Thoracic aorta (tissue), 2 donors: Measurements from ENCODE around the gene SAP30BP. TPM values are rescaled to one million over a fixed set of nuclear protein-coding genes. Genes with fewer than 3 reads are reported as not detected.

ENCODE experiments used
- ATAC-seq: fragments of 150-250 bp; one replicate; pipeline ENCODE4 v1.8.0; 2017; ENCODE audit warnings: low read depth; ENCODE audit not compliant: insufficient number of reproducible peaks, low FRiP score
- DNase-seq: peaks from one replicate; pipeline ENCODE4 v3.0.0-alpha.2; 2020; ENCODE audit warnings: low spot score
- H3K27ac ChIP-seq, 2 donors: fragments of 200-600 bp; sonication (generic); 1 replicate in 1 of 2; 2 replicates in 1 of 2; pipeline ENCODE4 v1.5.1; 2016; ENCODE audit warnings: mild to moderate bottlenecking in 2 of 2, moderate library complexity in 2 of 2
- H3K27me3 ChIP-seq: fragments of 200-600 bp; sonication (generic); replicated peaks from 2 replicates; pipeline ENCODE4 v1.6.0; 2016; ENCODE audit warnings: mild to moderate bottlenecking; ENCODE audit not compliant: insufficient read depth
- H3K36me3 ChIP-seq: fragments of 200-600 bp; sonication (generic); one replicate; pipeline ENCODE4 v1.5.1; 2016
- H3K4me1 ChIP-seq, 2 donors: fragments of 200-600 bp; sonication (generic); 1 replicate in 1 of 2; 2 replicates in 1 of 2; pipeline versions ENCODE4 v1.5.1 to v1.6.0; 2016; ENCODE audit warnings: low read depth in 2 of 2, mild to moderate bottlenecking in 1 of 2; ENCODE audit not compliant: control insufficient read depth in 1 of 2
- H3K4me3 ChIP-seq: fragments of 200-600 bp; sonication (generic); 2 replicates; pipeline ENCODE4 v1.5.1; 2016; ENCODE audit warnings: mild to moderate bottlenecking
- H3K9me3 ChIP-seq: fragments of 200-600 bp; sonication (generic); 2 replicates; pipeline ENCODE4 v1.5.1; 2016
- total RNA-seq, 2 donors: library from RNA; depleted of rRNA; stranded (reverse); fragments of >200 nt; gene quantifications; one replicate each; pipeline versions ENCODE4 v1.1.0 to v1.2.3, GENCODE V29; 2016
- TF ChIP-seq, protein P1 (sequence below): fragments of 200-600 bp; sonication (generic); IDR thresholded peaks from one replicate; pipeline ENCODE4 v1.5.1; 2019; ENCODE audit warnings: antibody characterized with exemption

The SAP30BP gene
- total RNA-seq, 2 donors from 2014 or later: 65.1 to 70.4 TPM

- no peaks in the 10 kb centered on the region for H3K27me3 ChIP-seq
- TF ChIP-seq, protein P1, sequence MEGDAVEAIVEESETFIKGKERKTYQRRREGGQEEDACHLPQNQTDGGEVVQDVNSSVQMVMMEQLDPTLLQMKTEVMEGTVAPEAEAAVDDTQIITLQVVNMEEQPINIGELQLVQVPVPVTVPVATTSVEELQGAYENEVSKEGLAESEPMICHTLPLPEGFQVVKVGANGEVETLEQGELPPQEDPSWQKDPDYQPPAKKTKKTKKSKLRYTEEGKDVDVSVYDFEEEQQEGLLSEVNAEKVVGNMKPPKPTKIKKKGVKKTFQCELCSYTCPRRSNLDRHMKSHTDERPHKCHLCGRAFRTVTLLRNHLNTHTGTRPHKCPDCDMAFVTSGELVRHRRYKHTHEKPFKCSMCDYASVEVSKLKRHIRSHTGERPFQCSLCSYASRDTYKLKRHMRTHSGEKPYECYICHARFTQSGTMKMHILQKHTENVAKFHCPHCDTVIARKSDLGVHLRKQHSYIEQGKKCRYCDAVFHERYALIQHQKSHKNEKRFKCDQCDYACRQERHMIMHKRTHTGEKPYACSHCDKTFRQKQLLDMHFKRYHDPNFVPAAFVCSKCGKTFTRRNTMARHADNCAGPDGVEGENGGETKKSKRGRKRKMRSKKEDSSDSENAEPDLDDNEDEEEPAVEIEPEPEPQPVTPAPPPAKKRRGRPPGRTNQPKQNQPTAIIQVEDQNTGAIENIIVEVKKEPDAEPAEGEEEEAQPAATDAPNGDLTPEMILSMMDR: no peak
- peaks cover 4% of the 10 kb centered on the region for H3K36me3 ChIP-seq
- H3K4me3 ChIP-seq: no peak overlapping the region
- no peak for DNase-seq
- H3K4me1 ChIP-seq: peaks cover 3 to 16% of the 10 kb centered on the region in 2 donors
- no peak overlapping the region for H3K27ac ChIP-seq
- ATAC-seq: no peak
- H3K9me3 ChIP-seq: no peaks in the 10 kb centered on the region
These were observed 88.9 kb downstream of the SAP30BP start for GRCh38 chr17:75755990-75756389.

DNA sequence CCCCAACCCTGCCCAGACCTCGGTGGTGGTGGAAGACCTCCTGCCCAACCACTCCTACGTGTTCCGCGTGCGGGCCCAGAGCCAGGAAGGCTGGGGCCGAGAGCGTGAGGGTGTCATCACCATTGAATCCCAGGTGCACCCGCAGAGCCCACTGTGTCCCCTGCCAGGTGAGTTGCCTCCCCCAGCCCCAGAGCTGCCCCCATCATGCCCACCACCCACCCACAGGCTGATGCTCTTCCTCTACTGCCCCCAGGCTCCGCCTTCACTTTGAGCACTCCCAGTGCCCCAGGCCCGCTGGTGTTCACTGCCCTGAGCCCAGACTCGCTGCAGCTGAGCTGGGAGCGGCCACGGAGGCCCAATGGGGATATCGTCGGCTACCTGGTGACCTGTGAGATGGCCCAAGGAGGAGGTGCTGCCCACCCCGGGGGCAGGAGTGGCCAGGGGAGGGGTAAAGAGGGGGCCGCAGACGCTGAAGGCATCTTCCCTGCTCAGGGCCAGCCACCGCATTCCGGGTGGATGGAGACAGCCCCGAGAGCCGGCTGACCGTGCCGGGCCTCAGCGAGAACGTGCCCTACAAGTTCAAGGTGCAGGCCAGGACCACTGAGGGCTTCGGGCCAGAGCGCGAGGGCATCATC lies 89.4 kb downstream of the SAP30BP start:
- DNase-seq (no peak), ATAC-seq (no peak)
- Histone ChIP-seq H3K4me1 (peaks cover 3 to 16% of the 10 kb centered on the region in 2 donors), H3K27ac (no peak overlapping the region), H3K4me3 (no peak overlapping the region), H3K9me3 (no peaks in the 10 kb centered on the region), H3K27me3 (no peaks in the 10 kb centered on the region), H3K36me3 (peaks cover 4% of the 10 kb centered on the region)
- TF ChIP-seq, protein P1: no peak

DNA sequence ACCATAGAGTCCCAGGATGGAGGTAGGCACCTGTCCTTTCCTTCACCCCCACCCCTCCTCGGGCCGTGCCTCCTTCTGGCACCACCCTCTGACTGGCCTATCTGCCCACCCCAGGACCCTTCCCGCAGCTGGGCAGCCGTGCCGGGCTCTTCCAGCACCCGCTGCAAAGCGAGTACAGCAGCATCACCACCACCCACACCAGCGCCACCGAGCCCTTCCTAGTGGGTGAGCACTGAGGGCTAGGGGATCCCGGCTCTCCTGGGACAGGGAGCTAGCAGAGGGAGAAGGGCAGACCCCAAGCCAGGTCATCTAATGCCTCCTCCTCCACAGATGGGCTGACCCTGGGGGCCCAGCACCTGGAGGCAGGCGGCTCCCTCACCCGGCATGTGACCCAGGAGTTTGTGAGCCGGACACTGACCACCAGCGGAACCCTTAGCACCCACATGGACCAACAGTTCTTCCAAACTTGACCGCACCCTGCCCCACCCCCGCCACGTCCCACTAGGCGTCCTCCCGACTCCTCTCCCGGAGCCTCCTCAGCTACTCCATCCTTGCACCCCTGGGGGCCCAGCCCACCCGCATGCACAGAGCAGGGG lies 90.0 kb downstream of the SAP30BP start:
- Histone ChIP-seq H3K9me3 (no peaks in the 10 kb centered on the region), H3K27ac (no peak overlapping the region), H3K36me3 (peaks cover 4% of the 10 kb centered on the region), H3K4me1 (peaks cover 3 to 16% of the 10 kb centered on the region in 2 donors), H3K4me3 (no peak overlapping the region), H3K27me3 (no peaks in the 10 kb centered on the region)
- TF ChIP-seq, protein P1: no peak
- ATAC-seq (no peak), DNase-seq (no peak)

Other genes with a start within 250 kb of the SAP30BP start
- gene TMEM94, start 210.7 kb upstream of the SAP30BP start, total RNA-seq: 10 to 100 TPM; 57.1 to 83.4 TPM
- 10 to 100 TPM; 26.0 to 32.4 TPM for gene CASKIN2, start 151.8 kb upstream of the SAP30BP start, total RNA-seq
- 10 to 100 TPM; 17.1 to 48.6 TPM for gene TSEN54, start 150.8 kb upstream of the SAP30BP start, total RNA-seq
- 10 to 100 TPM in 1 of 2 donors, 1 to 10 TPM in 1; 6.4 to 20.0 TPM for gene LLGL2, start 141.6 kb upstream of the SAP30BP start, total RNA-seq
- 100 to 1,000 TPM; 103 to 151 TPM for gene MYO15B, start 79.5 kb upstream of the SAP30BP start, total RNA-seq
- gene SMIM5, start 33.9 kb upstream of the SAP30BP start, total RNA-seq: under 1 TPM; 0.27 to 0.28 TPM
- 10 to 100 TPM; 12.6 to 29.9 TPM for gene RECQL5, start 184 bp upstream of the SAP30BP start, total RNA-seq
- 10 to 100 TPM; 11.6 to 21.1 TPM for gene ITGB4, start 54.1 kb downstream of the SAP30BP start, total RNA-seq
- 10 to 100 TPM; 29.6 to 58.3 TPM for gene GALK1, start 97.9 kb downstream of the SAP30BP start, total RNA-seq
- 10 to 100 TPM; 31.0 to 51.7 TPM for gene UNK, start 117.5 kb downstream of the SAP30BP start, total RNA-seq
- 10 to 100 TPM; 13.5 to 36.0 TPM for gene UNC13D, start 177.1 kb downstream of the SAP30BP start, total RNA-seq
- gene WBP2, start 188.0 kb downstream of the SAP30BP start, total RNA-seq: 10 to 100 TPM; 55.8 to 83.1 TPM
- gene TRIM47, start 211.2 kb downstream of the SAP30BP start, total RNA-seq: 10 to 100 TPM; 58.9 to 94.0 TPM
- 10 to 100 TPM; 21.4 to 22.6 TPM for gene TRIM65, start 229.6 kb downstream of the SAP30BP start, total RNA-seq
- 10 to 100 TPM; 42.4 to 56.2 TPM for gene MRPL38, start 237.5 kb downstream of the SAP30BP start, total RNA-seq